K562 (cell line): ENCODE data around the gene INO80E. TPM values are rescaled to one million over a fixed set of nuclear protein-coding genes. Genes with fewer than 3 reads are reported as not detected.

Experiments
- ATF7 ChIP-seq: fragments of 450-650 bp; IDR thresholded peaks from 2 replicates; pipeline ENCODE4 v1.7.1; 2014; ENCODE audit warnings: mild to moderate bottlenecking, moderate library complexity
- CHD2 ChIP-seq: IDR thresholded peaks from 2 replicates; pipeline ENCODE4 v1.6.1; 2011; ENCODE audit warnings: low read depth, low read length
- CREM ChIP-seq: IDR thresholded peaks from 2 replicates; pipeline ENCODE4 v1.6.1; 2014; ENCODE audit warnings: antibody characterized with exemption, low read depth
- CTCFL ChIP-seq: IDR thresholded peaks from 2 replicates; pipeline ENCODE4 v1.6.1; 2011; ENCODE audit warnings: borderline replicate concordance, low read depth, mild to moderate bottlenecking, moderate library complexity, low read length; ENCODE audit not compliant: insufficient read depth, poor library complexity, severe bottlenecking
- ESRRB ChIP-seq: fragments of 250-450 bp; sonication (Bioruptor Pico); IDR thresholded peaks from 2 replicates; pipeline ENCODE4 v1.5.0; 2020; ENCODE audit warnings: mild to moderate bottlenecking, moderate library complexity, borderline replicate concordance
- IRF9 ChIP-seq: fragments of 450-650 bp; IDR thresholded peaks from 2 replicates; pipeline ENCODE4 v1.6.1; 2016; ENCODE audit warnings: missing biosample characterization, missing genetic modification characterization
- JUND ChIP-seq, 2 experiments: IDR thresholded peaks; 2 replicates in 1 of 2; 3 replicates in 1 of 2; pipeline ENCODE4 v1.6.1; 2011; ENCODE audit warnings: borderline replicate concordance in 2 of 2, low read depth in 2 of 2, low read length in 2 of 2, improper control_type of control experiment in 1 of 2, missing biosample characterization in 1 of 2, missing genetic modification characterization in 1 of 2, missing genetic modification reagents in 1 of 2
- KLF16 ChIP-seq: IDR thresholded peaks from 2 replicates; pipeline ENCODE4 v1.6.1; 2016; ENCODE audit warnings: antibody characterized with exemption
- NBN ChIP-seq: fragments of 450-650 bp; IDR thresholded peaks from 2 replicates; pipeline ENCODE4 v1.6.1; 2016; ENCODE audit warnings: low read depth, mild to moderate bottlenecking
- NR2C1 ChIP-seq, 2 experiments: fragments of 450-650 bp; IDR thresholded peaks; 2 replicates each; pipeline ENCODE4 v1.6.1; 2017; ENCODE audit warnings: mild to moderate bottlenecking in 2 of 2, antibody characterized with exemption in 1 of 2, inconsistent platforms in 1 of 2, missing compliant biosample characterization in 1 of 2, missing genetic modification characterization in 1 of 2
- PML ChIP-seq: IDR thresholded peaks from 2 replicates; pipeline ENCODE4 v1.6.1; 2012; ENCODE audit warnings: low read length, inconsistent platforms
- TFAP4 ChIP-seq: sonication (generic); formaldehyde crosslinking; IDR thresholded peaks from 2 replicates; pipeline ENCODE4 v1.8.0; 2022; ENCODE audit warnings: missing genetic modification reagents, mild to moderate bottlenecking, moderate library complexity, borderline replicate concordance
- THAP12 ChIP-seq: fragments of 250-450 bp; sonication (Bioruptor Pico); IDR thresholded peaks from 2 replicates; pipeline ENCODE4 v1.9.0; 2021; ENCODE audit warnings: mild to moderate bottlenecking, inconsistent platforms
- ZBTB26 ChIP-seq: fragments of 450-650 bp; formaldehyde crosslinking; IDR thresholded peaks from 2 replicates; pipeline ENCODE4 v1.4.0; 2022; ENCODE audit warnings: missing genetic modification characterization
- ZFPM2 ChIP-seq: fragments of 250-450 bp; sonication (Bioruptor Pico); IDR thresholded peaks from 2 replicates; pipeline ENCODE4 v1.5.1; 2022; ENCODE audit warnings: mild to moderate bottlenecking
- ZNF584 ChIP-seq: fragments of 200-800 bp; sonication (Bioruptor generic); IDR thresholded peaks from 2 replicates; pipeline ENCODE4 v1.6.1; 2016; ENCODE audit warnings: low read depth, mild to moderate bottlenecking, missing genetic modification characterization, missing compliant biosample characterization
- ZNF699 ChIP-seq: fragments of 250-450 bp; sonication (Bioruptor Pico); IDR thresholded peaks from 2 replicates; pipeline ENCODE4 v1.8.0; 2021; ENCODE audit warnings: mild to moderate bottlenecking, moderate library complexity; ENCODE audit not compliant: insufficient replicate concordance
- ZNF707 ChIP-seq: fragments of 250-450 bp; sonication (Bioruptor Pico); conservative IDR thresholded peaks from 2 replicates; pipeline ENCODE4 v1.8.0; 2022; ENCODE audit warnings: inconsistent platforms, mild to moderate bottlenecking, moderate library complexity
- ZNF766 ChIP-seq: fragments of 200-800 bp; sonication (Bioruptor generic); conservative IDR thresholded peaks from 2 replicates; pipeline ENCODE4 v1.6.1; 2016; ENCODE audit warnings: missing genetic modification characterization, missing compliant biosample characterization
- ZSCAN29 ChIP-seq: fragments of 450-650 bp; IDR thresholded peaks from 2 replicates; pipeline ENCODE4 v1.6.1; 2017
- polyA plus RNA-seq, 8 experiments: library from polyadenylated mRNA; depleted of rRNA in 4 of 8; stranded (reverse) in 5 of 8; unstranded in 3 of 8; fragments of >200 nt; fragmentation: Nextera tagmentation in 2 of 8; fragmentation: Illumina TruSeq in 1 of 8; extraction: Ambion mirVana in 2 of 8; extraction: Trizol in 1 of 8; gene quantifications; 2 replicates each; pipeline versions ENCODE4 v1.2.1 to v1.2.3, GENCODE V29; 2011 to 2014; ENCODE audit warnings: inconsistent platforms in 1 of 8, missing spikeins in 1 of 8
- total RNA-seq, 7 experiments: library from RNA; depleted of rRNA in 6 of 7; stranded (reverse); fragments of >200 nt in 6 of 7; fragmentation: Illumina TruSeq in 2 of 7; extraction: Trizol in 2 of 7; gene quantifications; 2 replicates each; pipeline versions ENCODE4 v1.2.1 to v1.2.3, GENCODE V29; 2011 to 2021; ENCODE audit warnings: low replicate concordance in 1 of 7

INO80E gene
- total and polyA plus RNA-seq, 9 of the 15 experiments (the other 6 are each of a cell fraction or from before 2014, with no cell fraction given): 0.31 to 102 (median 49.3) TPM

GRCh38 chr16:30028438-30029076, 32.5 kb downstream of the INO80E start (continued):
- TF ChIP-seq JUND (IDR thresholded peaks at IDR 0.05; ENCODE audit: borderline replicate concordance, low read depth, low read length): no peak
- TF ChIP-seq JUND (tag; IDR thresholded peaks at IDR 0.05; ENCODE audit: borderline replicate concordance, low read depth, low read length): no peak
- no peak for TF ChIP-seq ESRRB (CRISPR knock-in tag)
- TF ChIP-seq TFAP4: peak; percentile 58
- no peak for TF ChIP-seq CREM
- TF ChIP-seq IRF9 (tag): no peak
- no peak for TF ChIP-seq KLF16
- TF ChIP-seq ZNF584 (CRISPR knock-in tag): no peak
- TF ChIP-seq ZNF699 (CRISPR knock-in tag): no peak
- no peak for TF ChIP-seq CTCFL
- no peak for TF ChIP-seq ZBTB26 (CRISPR knock-in tag)
- no peak for TF ChIP-seq NBN
- TF ChIP-seq ZSCAN29: no peak
- TF ChIP-seq ATF7: no peak
- TF ChIP-seq PML: no peak
- TF ChIP-seq CHD2: no peak
- no peak for TF ChIP-seq NR2C1 (IDR thresholded peaks at IDR 0.05)
- no peak for TF ChIP-seq NR2C1 (tag; IDR thresholded peaks at IDR 0.05)
- no peak for TF ChIP-seq THAP12
- TF ChIP-seq ZNF707: no peak
- peak; percentile 54; the same call in 1 of the 2 replicates for TF ChIP-seq ZNF766 (CRISPR knock-in tag)
- TF ChIP-seq ZFPM2 (CRISPR knock-in tag): no peak
